Middle frontal gyrus (tissue), 1 donor: ENCODE measurements around the gene TMC5.
"Not testable (repeated sequence)": the region's sequence is repeated elsewhere in the genome, so short reads cannot be mapped to it uniquely, and the experiment has no call there.

ENCODE experiments used
- DNase-seq: peaks from one replicate; pipeline ENCODE4 v3.0.0-alpha.2; 2015; ENCODE audit warnings: low spot score; ENCODE audit errors: extremely low spot score

The TMC5 gene

DNA sequence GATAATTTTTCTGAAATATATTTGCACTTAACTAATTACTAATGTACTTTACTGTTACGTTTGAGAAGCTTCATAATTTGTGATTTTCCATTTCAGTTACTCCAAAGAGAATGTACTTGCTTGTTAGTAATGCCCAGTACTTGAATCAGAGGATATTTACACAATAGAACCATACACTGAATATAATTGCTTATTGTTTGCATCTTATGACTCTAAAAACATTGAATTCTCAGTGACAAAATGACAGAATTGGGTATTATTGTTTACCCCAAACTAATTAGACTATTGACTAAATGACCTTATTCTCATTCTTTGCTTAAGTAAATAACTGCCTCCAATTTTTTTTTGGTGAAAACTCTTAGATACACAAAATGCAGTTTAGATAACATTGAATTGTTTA lies 114.9 kb downstream of the TMC5 start:
- peak; percentile 68 for DNase-seq

GRCh38 chr16:19540241-19540970 lies 122.7 kb downstream of the TMC5 start:
- no peak for DNase-seq

DNA sequence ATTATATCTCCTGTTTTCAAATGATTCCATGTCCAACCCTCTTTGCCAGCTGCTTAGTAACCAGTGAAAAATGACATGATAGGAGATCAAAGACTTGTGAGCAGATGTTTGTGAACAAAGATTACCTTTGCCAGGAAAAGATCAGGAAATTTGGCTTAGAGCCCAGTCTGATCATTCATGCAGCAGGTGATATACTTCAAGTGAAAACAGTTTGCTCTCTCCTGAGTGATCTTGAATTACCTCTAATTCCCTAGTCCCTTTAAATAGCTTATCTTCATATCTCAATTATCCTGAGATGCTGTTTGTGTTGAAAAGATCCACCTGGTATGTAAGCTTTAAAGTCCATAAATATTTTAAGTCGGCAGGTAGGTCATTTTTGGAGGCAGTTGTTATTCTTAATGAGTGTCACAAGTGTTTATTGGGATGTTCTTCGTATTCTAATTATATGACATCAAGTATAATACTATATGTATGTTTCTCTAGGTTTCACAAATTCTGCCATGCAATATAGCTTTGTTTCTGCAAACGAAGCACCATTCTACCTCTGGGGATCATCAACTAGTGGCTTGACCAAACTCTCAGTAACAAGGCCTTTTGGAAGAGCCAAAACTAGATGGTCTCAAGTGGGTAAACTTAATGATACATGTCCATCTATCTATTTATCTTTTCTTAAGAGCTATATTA lies 124.6 kb downstream of the TMC5 start:
- DNase-seq: no peak

DNA sequence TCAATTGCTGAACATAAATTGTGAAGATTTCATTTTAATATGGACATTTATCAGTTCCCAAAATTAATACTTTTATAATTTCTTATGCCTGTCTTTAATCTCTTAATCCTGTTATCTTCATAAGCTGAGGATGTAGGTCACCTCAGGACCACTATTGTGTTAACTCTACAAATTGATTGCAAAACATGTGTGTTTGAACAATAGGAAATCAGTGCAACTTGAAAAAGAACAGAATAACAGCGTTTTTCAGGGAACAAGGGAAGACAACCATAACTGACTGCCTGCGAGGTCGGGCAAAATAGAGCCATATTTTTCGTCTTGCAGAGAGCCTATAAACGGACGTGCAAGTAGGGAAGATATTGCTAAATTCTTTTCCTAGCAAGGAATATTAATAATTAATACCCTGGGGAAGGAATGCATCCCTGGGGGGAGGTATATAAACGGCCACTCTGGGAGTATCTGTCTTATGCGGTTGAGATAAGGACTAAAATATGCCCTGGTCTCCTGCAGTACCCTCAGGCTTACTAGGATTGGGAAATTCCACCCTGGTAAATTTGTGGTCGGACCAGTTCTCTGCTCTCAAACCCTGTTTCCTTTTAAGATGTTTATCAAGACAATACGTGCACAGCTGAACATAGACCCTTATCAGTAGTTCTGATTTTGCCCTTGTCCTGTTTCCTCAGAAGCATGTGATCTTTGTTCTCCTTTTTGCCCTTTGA lies 125.8 kb downstream of the TMC5 start:
- DNase-seq: not testable (repeated sequence)

- no peak for DNase-seq
These were observed 130.5 kb downstream of the TMC5 start for GRCh38 chr16:19548144-19548543.
